Trophoblast cell (in vitro differentiated cells and primary cell): ENCODE results near the gene SNAP91.
"Not testable (repeated sequence)": the region's sequence is repeated elsewhere in the genome, so short reads cannot be mapped to it uniquely, and the experiment has no call there.

Source experiments
- DNase-seq, 2 donors: peaks; one replicate each; pipeline ENCODE4 v3.0.0-alpha.2; 2016
- H2AFZ ChIP-seq: 2 replicates; pipeline ENCODE4 v1.6.1; 2013; ENCODE audit warnings: low read length, moderate library complexity, mild to moderate bottlenecking; ENCODE audit not compliant: insufficient read depth, poor library complexity
- H2AK5ac ChIP-seq: 2 replicates; pipeline ENCODE4 v1.6.1; 2013; ENCODE audit warnings: mild to moderate bottlenecking, low read length
- H2BK120ac ChIP-seq: 2 replicates; pipeline ENCODE4 v1.6.1; 2013; ENCODE audit warnings: low read length, mild to moderate bottlenecking, moderate library complexity; ENCODE audit not compliant: insufficient read depth, poor library complexity
- H2BK12ac ChIP-seq: 2 replicates; pipeline ENCODE4 v1.6.1; 2013; ENCODE audit warnings: mild to moderate bottlenecking, low read length, moderate library complexity
- H2BK5ac ChIP-seq: 2 replicates; pipeline ENCODE4 v1.6.1; 2013; ENCODE audit warnings: low read length, low read depth, moderate library complexity, mild to moderate bottlenecking; ENCODE audit not compliant: poor library complexity
- H3K14ac ChIP-seq: 2 replicates; pipeline ENCODE4 v1.6.1; 2013; ENCODE audit warnings: mild to moderate bottlenecking, low read length
- H3K18ac ChIP-seq: 2 replicates; pipeline ENCODE4 v1.6.1; 2013; ENCODE audit warnings: mild to moderate bottlenecking, low read length
- H3K23ac ChIP-seq: 2 replicates; pipeline ENCODE4 v1.6.1; 2013; ENCODE audit warnings: low read length
- H3K27ac ChIP-seq: 2 replicates; pipeline ENCODE4 v1.5.1; 2013; ENCODE audit warnings: low read depth, mild to moderate bottlenecking, inconsistent platforms, low read length, moderate library complexity
- H3K27me3 ChIP-seq: 2 replicates; pipeline ENCODE4 v1.6.1; 2013; ENCODE audit warnings: inconsistent platforms, mild to moderate bottlenecking, low read length, moderate library complexity; ENCODE audit not compliant: insufficient read depth
- H3K36me3 ChIP-seq, 2 experiments: 1 replicate in 1 of 2; 2 replicates in 1 of 2; pipeline ENCODE4 v1.6.1; 2013; ENCODE audit warnings: low read length in 2 of 2, mild to moderate bottlenecking in 2 of 2, moderate library complexity in 1 of 2; ENCODE audit not compliant: insufficient read depth in 2 of 2, control insufficient read depth in 1 of 2
- H3K4ac ChIP-seq: 2 replicates; pipeline ENCODE4 v1.6.1; 2013; ENCODE audit warnings: low read depth, mild to moderate bottlenecking, low read length, moderate library complexity
- H3K4me1 ChIP-seq, 2 experiments: 1 replicate in 1 of 2; 2 replicates in 1 of 2; pipeline ENCODE4 v1.6.1; 2013; ENCODE audit warnings: low read length in 2 of 2, mild to moderate bottlenecking in 2 of 2, moderate library complexity in 1 of 2; ENCODE audit not compliant: insufficient read depth in 2 of 2, control insufficient read depth in 1 of 2
- H3K4me2 ChIP-seq: 2 replicates; pipeline ENCODE4 v1.6.1; 2013; ENCODE audit warnings: inconsistent platforms, mild to moderate bottlenecking, low read length, moderate library complexity
- H3K4me3 ChIP-seq: 2 replicates; pipeline ENCODE4 v1.5.1; 2013; ENCODE audit warnings: mild to moderate bottlenecking, low read depth, low read length, inconsistent platforms
- H3K79me1 ChIP-seq: one replicate; pipeline ENCODE4 v1.6.1; 2013; ENCODE audit warnings: low read length
- H3K79me2 ChIP-seq: 2 replicates; pipeline ENCODE4 v1.6.1; 2013; ENCODE audit warnings: low read length, mild to moderate bottlenecking; ENCODE audit not compliant: control insufficient read depth, insufficient read depth, poor library complexity
- H3K9ac ChIP-seq: 2 replicates; pipeline ENCODE4 v1.6.1; 2013; ENCODE audit warnings: mild to moderate bottlenecking, low read length
- H3K9me3 ChIP-seq: 2 replicates; pipeline ENCODE4 v1.6.1; 2013; ENCODE audit warnings: low read depth, mild to moderate bottlenecking, control low read depth, inconsistent platforms, low read length; ENCODE audit not compliant: insufficient read depth
- H4K12ac ChIP-seq: 2 replicates; pipeline ENCODE4 v1.6.1; 2013; ENCODE audit warnings: low read depth, mild to moderate bottlenecking, low read length, moderate library complexity
- H4K8ac ChIP-seq: 2 replicates; pipeline ENCODE4 v1.6.1; 2013; ENCODE audit warnings: low read depth, mild to moderate bottlenecking, low read length, moderate library complexity
- H4K91ac ChIP-seq: one replicate; pipeline ENCODE4 v1.6.1; 2013; ENCODE audit warnings: low read depth, mild to moderate bottlenecking, low read length, moderate library complexity
- WGBS: extraction: QIAGEN DNeasy Blood & Tissue Kit; methylation state at CpG from one replicate; pipeline ENCODE4 v1.1.7; 2013; ENCODE audit warnings: missing lambda C conversion rate; ENCODE audit not compliant: insufficient read length, insufficient coverage; ENCODE audit errors: extremely low coverage; 5-methylcytosine and 5-hydroxymethylcytosine counted together

Gene SNAP91

GRCh38 chr6:83550482-83550881, 158.4 kb downstream of the SNAP91 start:
- H4K8ac ChIP-seq, H2BK12ac ChIP-seq, H3K18ac ChIP-seq, H3K79me2 ChIP-seq, H3K4me2 ChIP-seq, H3K4me1 ChIP-seq, H3K9me3 ChIP-seq, H4K91ac ChIP-seq, H4K12ac ChIP-seq, H2BK120ac ChIP-seq, H3K27me3 ChIP-seq, H3K14ac ChIP-seq, H2AK5ac ChIP-seq, H3K79me1 ChIP-seq, DNase-seq, H2BK5ac ChIP-seq, H3K36me3 ChIP-seq, H3K23ac ChIP-seq, H2AFZ ChIP-seq, H3K4me3 ChIP-seq, H3K9ac ChIP-seq, H3K27ac ChIP-seq, H3K4ac ChIP-seq: not testable (repeated sequence)
- WGBS, result no CpG with 5 or more reads among the region's 5 CpGs

DNA sequence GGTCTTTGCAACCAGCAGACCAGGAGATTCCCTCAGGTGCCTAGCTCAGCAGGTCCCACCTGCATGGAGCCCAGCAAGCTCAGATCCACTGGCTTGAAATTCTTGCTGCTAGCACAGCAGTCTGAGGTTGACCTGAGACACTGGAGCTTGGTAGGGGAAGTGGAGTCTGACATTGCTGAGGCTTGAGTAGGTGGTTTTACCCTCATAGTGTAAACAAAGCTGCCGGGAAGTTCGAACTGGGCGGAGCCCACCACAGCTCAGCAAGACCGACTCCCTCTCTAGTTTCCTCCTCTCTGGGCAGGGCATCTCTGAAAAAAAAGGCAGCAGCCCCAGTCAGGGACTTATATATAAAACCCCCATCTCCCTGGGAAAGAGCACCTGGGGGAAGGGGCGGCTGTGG, 162.3 kb downstream of the SNAP91 start:
- no peak overlapping the region for H3K14ac ChIP-seq
- H3K79me1 ChIP-seq, result no peaks in the 10 kb centered on the region
- no peak overlapping the region for H3K27ac ChIP-seq
- no peaks in the 10 kb centered on the region for H3K27me3 ChIP-seq
- H2BK5ac ChIP-seq, result no peak overlapping the region
- H2AFZ ChIP-seq, result no peak overlapping the region
- no peaks in the 10 kb centered on the region for H3K4me1 ChIP-seq
- H3K4ac ChIP-seq, result no peak overlapping the region
- no peak overlapping the region for H4K91ac ChIP-seq
- H3K9ac ChIP-seq, result no peak overlapping the region
- no peak overlapping the region for H3K4me3 ChIP-seq
- H3K9me3 ChIP-seq, result no peaks in the 10 kb centered on the region
- no peak overlapping the region for H3K23ac ChIP-seq
- H3K36me3 ChIP-seq, result no peaks in the 10 kb centered on the region
- no peak overlapping the region for H2BK12ac ChIP-seq
- H2BK120ac ChIP-seq, result no peak overlapping the region
- H2AK5ac ChIP-seq, result no peak overlapping the region
- H4K8ac ChIP-seq, result no peak overlapping the region
- H3K18ac ChIP-seq, result no peak overlapping the region
- no peaks in the 10 kb centered on the region for H3K79me2 ChIP-seq
- H3K4me2 ChIP-seq, result no peak overlapping the region
- WGBS, result no CpG with 5 or more reads among the region's 5 CpGs
- peak overlapping the region; percentile 54 for H4K12ac ChIP-seq
- DNase-seq, result no peak

- no peak overlapping the region for H3K23ac ChIP-seq
- H3K79me2 ChIP-seq, result no peaks in the 10 kb centered on the region
- no peak overlapping the region for H2BK120ac ChIP-seq
- H2AFZ ChIP-seq, result no peak overlapping the region
- H3K9me3 ChIP-seq, result no peaks in the 10 kb centered on the region
- H2BK12ac ChIP-seq, result no peak overlapping the region
- no peaks in the 10 kb centered on the region for H3K4me1 ChIP-seq
- H3K79me1 ChIP-seq, result no peaks in the 10 kb centered on the region
- H4K12ac ChIP-seq, result no peak overlapping the region
- no peak overlapping the region for H3K4me2 ChIP-seq
- no peak overlapping the region for H3K9ac ChIP-seq
- no peak overlapping the region for H4K91ac ChIP-seq
- H3K36me3 ChIP-seq, result no peaks in the 10 kb centered on the region
- H2BK5ac ChIP-seq, result no peak overlapping the region
- no peak overlapping the region for H3K27ac ChIP-seq
- H3K4ac ChIP-seq, result no peak overlapping the region
- no peak overlapping the region for H3K18ac ChIP-seq
- H3K14ac ChIP-seq, result no peak overlapping the region
- H3K4me3 ChIP-seq, result no peak overlapping the region
- no peak overlapping the region for H2AK5ac ChIP-seq
- no peak overlapping the region for H4K8ac ChIP-seq
- H3K27me3 ChIP-seq, result no peaks in the 10 kb centered on the region
- DNase-seq, result no peak
- WGBS, result no CpG with 5 or more reads among the region's 4 CpGs
Measured at GRCh38 chr6:83539678-83540077, 169.2 kb downstream of the SNAP91 start.

- no peak for DNase-seq
- no peaks in the 10 kb centered on the region for H3K27me3 ChIP-seq
- no peak overlapping the region for H2AK5ac ChIP-seq
- no peak overlapping the region for H3K27ac ChIP-seq
- no peak overlapping the region for H3K4ac ChIP-seq
- H3K36me3 ChIP-seq, result no peaks in the 10 kb centered on the region
- WGBS, result 100% methylated on average over 1 of the region's 4 CpGs
- H3K4me1 ChIP-seq, result no peaks in the 10 kb centered on the region
- H4K91ac ChIP-seq, result no peak overlapping the region
- H4K8ac ChIP-seq, result no peak overlapping the region
- no peak overlapping the region for H2AFZ ChIP-seq
- H2BK12ac ChIP-seq, result no peak overlapping the region
- no peak overlapping the region for H3K4me2 ChIP-seq
- no peak overlapping the region for H3K4me3 ChIP-seq
- H2BK120ac ChIP-seq, result no peak overlapping the region
- no peak overlapping the region for H3K23ac ChIP-seq
- H4K12ac ChIP-seq, result no peak overlapping the region
- H3K18ac ChIP-seq, result no peak overlapping the region
- H3K9me3 ChIP-seq, result no peaks in the 10 kb centered on the region
- H3K79me2 ChIP-seq, result no peaks in the 10 kb centered on the region
- no peak overlapping the region for H2BK5ac ChIP-seq
- no peaks in the 10 kb centered on the region for H3K79me1 ChIP-seq
- no peak overlapping the region for H3K14ac ChIP-seq
- H3K9ac ChIP-seq, result no peak overlapping the region
Measured at GRCh38 chr6:83536647-83537589, 172.0 kb downstream of the SNAP91 start.
